GM18508 (cell line): Measurements from ENCODE around the gene HOXD8.

Experiments used
- ATAC-seq: cut with Tn5 transposase; IDR thresholded peaks from one replicate; pipeline ENCODE4 v1.9.1; 2021; ENCODE audit warnings: moderate number of reproducible peaks; ENCODE audit not compliant: insufficient read depth, unreplicated experiment

Gene HOXD8

GRCh38 chr2:176156301-176156806, 26.8 kb downstream of the HOXD8 start:
- ATAC-seq = no peak

GRCh38 chr2:176156807-176157498, 27.4 kb downstream of the HOXD8 start, which contains the start of gene HOXD3:
HOXD3 (plus strand) TSS chr2:176157307; CDS start chr2:176169115, 11,808 bp downstream.
- ATAC-seq = no peak

- ATAC-seq = no peak
These were observed 28.1 kb downstream of the HOXD8 start for GRCh38 chr2:176157499-176158185.

- ATAC-seq = no peak
These were observed 28.7 kb downstream of the HOXD8 start for GRCh38 chr2:176158186-176158591.

GRCh38 chr2:176158855-176159662, 29.6 kb downstream of the HOXD8 start:
- no peak for ATAC-seq

GRCh38 chr2:176159663-176160250, 30.3 kb downstream of the HOXD8 start:
- ATAC-seq = no peak

GRCh38 chr2:176160251-176160985, 30.9 kb downstream of the HOXD8 start:
- no peak for ATAC-seq

- ATAC-seq = no peak
These were observed 31.7 kb downstream of the HOXD8 start for GRCh38 chr2:176160986-176161824.

- no peak for ATAC-seq
These were observed 32.5 kb downstream of the HOXD8 start for GRCh38 chr2:176161825-176162626.

- ATAC-seq = no peak
These were observed 33.6 kb downstream of the HOXD8 start for GRCh38 chr2:176162911-176163671.

GRCh38 chr2:176163672-176164056, 34.2 kb downstream of the HOXD8 start:
- ATAC-seq = no peak

GRCh38 chr2:176164201-176164600, 34.7 kb downstream of the HOXD8 start:
- ATAC-seq = no peak

GRCh38 chr2:176164611-176165369, 35.3 kb downstream of the HOXD8 start:
- ATAC-seq = no peak

- no peak for ATAC-seq
These were observed 36.0 kb downstream of the HOXD8 start for GRCh38 chr2:176165370-176166050.

GRCh38 chr2:176166272-176166671, 36.8 kb downstream of the HOXD8 start:
- ATAC-seq = no peak

GRCh38 chr2:176167398-176167797, 37.9 kb downstream of the HOXD8 start:
- no peak for ATAC-seq
